HepG2 (cell line): Measurements from ENCODE around the gene SLC9A5. TPM values are rescaled to one million over a fixed set of nuclear protein-coding genes. Genes with fewer than 3 reads are reported as not detected.

Source experiments
- AHDC1 ChIP-seq: sonication (generic); formaldehyde crosslinking; IDR thresholded peaks from 2 replicates; pipeline ENCODE4 v1.5.1; 2020; ENCODE audit warnings: mild to moderate bottlenecking, missing genetic modification reagents, borderline replicate concordance
- HIVEP1 ChIP-seq: sonication (generic); formaldehyde crosslinking; IDR thresholded peaks from 2 replicates; pipeline ENCODE4 v1.4.0; 2020; ENCODE audit warnings: mild to moderate bottlenecking, missing genetic modification reagents
- SMYD3 ChIP-seq: sonication (generic); formaldehyde crosslinking; IDR thresholded peaks from 2 replicates; pipeline ENCODE4 v1.8.1; 2023; ENCODE audit warnings: mild to moderate bottlenecking, missing genetic modification reagents
- ZBTB43 ChIP-seq: sonication (generic); formaldehyde crosslinking; conservative IDR thresholded peaks from 2 replicates; pipeline ENCODE4 v1.4.0; 2020; ENCODE audit warnings: missing genetic modification reagents
- ZNF33A ChIP-seq: sonication (generic); formaldehyde crosslinking; IDR thresholded peaks from 2 replicates; pipeline ENCODE4 v1.5.1; 2020; ENCODE audit warnings: missing genetic modification reagents, mild to moderate bottlenecking, moderate library complexity, borderline replicate concordance
- ZNF350 ChIP-seq: sonication (generic); formaldehyde crosslinking; IDR thresholded peaks from 2 replicates; pipeline ENCODE4 v1.4.0; 2020; ENCODE audit warnings: mild to moderate bottlenecking, low read depth, missing genetic modification reagents, borderline replicate concordance
- ZNF550 ChIP-seq: sonication (generic); formaldehyde crosslinking; IDR thresholded peaks from 2 replicates; pipeline ENCODE4 v1.4.0; 2020; ENCODE audit warnings: mild to moderate bottlenecking, missing genetic modification reagents, borderline replicate concordance
- ZSCAN9 ChIP-seq: IDR thresholded peaks from 2 replicates; pipeline ENCODE4 v1.6.1; 2016; ENCODE audit warnings: borderline replicate concordance
- polyA plus RNA-seq, 8 experiments: library from polyadenylated mRNA; depleted of rRNA in 3 of 8; stranded (reverse) in 7 of 8; unstranded in 1 of 8; fragments of >200 nt; fragmentation: Illumina TruSeq in 4 of 8; extraction: Trizol in 4 of 8; gene quantifications; 2 replicates each; pipeline versions ENCODE4 v1.2.1 to v1.2.3, GENCODE V29; 2011 to 2016; ENCODE audit warnings: low read depth in 4 of 8, missing spikeins in 1 of 8, mixed read lengths in 1 of 8; ENCODE audit not compliant: insufficient read depth in 1 of 8
- total RNA-seq, 5 experiments: library from RNA; depleted of rRNA; stranded (reverse); fragments of >200 nt; fragmentation: Illumina TruSeq; extraction: Trizol; gene quantifications; 2 replicates each; pipeline ENCODE4 v1.2.3, GENCODE V29; 2016; ENCODE audit warnings: low read depth in 1 of 5
- TF ChIP-seq, protein P1 (sequence below): sonication (generic); formaldehyde crosslinking; IDR thresholded peaks from 2 replicates; pipeline ENCODE4 v1.4.0; 2020; ENCODE audit warnings: missing genetic modification reagents
- TF ChIP-seq, protein P2 (sequence below): sonication (generic); formaldehyde crosslinking; IDR thresholded peaks from 2 replicates; pipeline ENCODE4 v1.8.0; 2022; ENCODE audit warnings: missing genetic modification reagents, mild to moderate bottlenecking, inconsistent platforms, borderline replicate concordance
- TF ChIP-seq, protein P3 (sequence below): sonication (generic); formaldehyde crosslinking; IDR thresholded peaks from 2 replicates; pipeline ENCODE4 v1.4.0; 2020; ENCODE audit warnings: missing genetic modification reagents, low read depth, mild to moderate bottlenecking, borderline replicate concordance

SLC9A5 gene
- total and polyA plus RNA-seq, 2 of the 13 experiments (the other 11 are each of a cell fraction or from before 2014, with no cell fraction given) = 0.58 to 1.4 TPM

- TF ChIP-seq SMYD3 (CRISPR knock-in tag) (0 out of 2 replicates have a peak, but pooled peaks have one; percentile 50), AHDC1 (CRISPR knock-in tag) (peak; percentile 76), ZSCAN9 (peak; percentile 86), ZNF350 (peak; percentile 85), ZNF550 (CRISPR knock-in tag) (0 out of 2 replicates have a peak, but pooled peaks have one; percentile 46), HIVEP1 (CRISPR knock-in tag) (peak; percentile 61; the same call in 1 of the 2 replicates), ZBTB43 (no peak), ZNF33A (CRISPR knock-in tag) (peak; percentile 90)
- TF ChIP-seq, protein P1, sequence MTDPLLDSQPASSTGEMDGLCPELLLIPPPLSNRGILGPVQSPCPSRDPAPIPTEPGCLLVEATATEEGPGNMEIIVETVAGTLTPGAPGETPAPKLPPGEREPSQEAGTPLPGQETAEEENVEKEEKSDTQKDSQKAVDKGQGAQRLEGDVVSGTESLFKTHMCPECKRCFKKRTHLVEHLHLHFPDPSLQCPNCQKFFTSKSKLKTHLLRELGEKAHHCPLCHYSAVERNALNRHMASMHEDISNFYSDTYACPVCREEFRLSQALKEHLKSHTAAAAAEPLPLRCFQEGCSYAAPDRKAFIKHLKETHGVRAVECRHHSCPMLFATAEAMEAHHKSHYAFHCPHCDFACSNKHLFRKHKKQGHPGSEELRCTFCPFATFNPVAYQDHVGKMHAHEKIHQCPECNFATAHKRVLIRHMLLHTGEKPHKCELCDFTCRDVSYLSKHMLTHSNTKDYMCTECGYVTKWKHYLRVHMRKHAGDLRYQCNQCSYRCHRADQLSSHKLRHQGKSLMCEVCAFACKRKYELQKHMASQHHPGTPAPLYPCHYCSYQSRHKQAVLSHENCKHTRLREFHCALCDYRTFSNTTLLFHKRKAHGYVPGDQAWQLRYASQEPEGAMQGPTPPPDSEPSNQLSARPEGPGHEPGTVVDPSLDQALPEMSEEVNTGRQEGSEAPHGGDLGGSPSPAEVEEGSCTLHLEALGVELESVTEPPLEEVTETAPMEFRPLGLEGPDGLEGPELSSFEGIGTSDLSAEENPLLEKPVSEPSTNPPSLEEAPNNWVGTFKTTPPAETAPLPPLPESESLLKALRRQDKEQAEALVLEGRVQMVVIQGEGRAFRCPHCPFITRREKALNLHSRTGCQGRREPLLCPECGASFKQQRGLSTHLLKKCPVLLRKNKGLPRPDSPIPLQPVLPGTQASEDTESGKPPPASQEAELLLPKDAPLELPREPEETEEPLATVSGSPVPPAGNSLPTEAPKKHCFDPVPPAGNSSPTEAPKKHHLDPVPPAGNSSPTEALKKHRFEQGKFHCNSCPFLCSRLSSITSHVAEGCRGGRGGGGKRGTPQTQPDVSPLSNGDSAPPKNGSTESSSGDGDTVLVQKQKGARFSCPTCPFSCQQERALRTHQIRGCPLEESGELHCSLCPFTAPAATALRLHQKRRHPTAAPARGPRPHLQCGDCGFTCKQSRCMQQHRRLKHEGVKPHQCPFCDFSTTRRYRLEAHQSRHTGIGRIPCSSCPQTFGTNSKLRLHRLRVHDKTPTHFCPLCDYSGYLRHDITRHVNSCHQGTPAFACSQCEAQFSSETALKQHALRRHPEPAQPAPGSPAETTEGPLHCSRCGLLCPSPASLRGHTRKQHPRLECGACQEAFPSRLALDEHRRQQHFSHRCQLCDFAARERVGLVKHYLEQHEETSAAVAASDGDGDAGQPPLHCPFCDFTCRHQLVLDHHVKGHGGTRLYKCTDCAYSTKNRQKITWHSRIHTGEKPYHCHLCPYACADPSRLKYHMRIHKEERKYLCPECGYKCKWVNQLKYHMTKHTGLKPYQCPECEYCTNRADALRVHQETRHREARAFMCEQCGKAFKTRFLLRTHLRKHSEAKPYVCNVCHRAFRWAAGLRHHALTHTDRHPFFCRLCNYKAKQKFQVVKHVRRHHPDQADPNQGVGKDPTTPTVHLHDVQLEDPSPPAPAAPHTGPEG (CRISPR knock-in tag) = peak; percentile 95
- TF ChIP-seq, protein P2, sequence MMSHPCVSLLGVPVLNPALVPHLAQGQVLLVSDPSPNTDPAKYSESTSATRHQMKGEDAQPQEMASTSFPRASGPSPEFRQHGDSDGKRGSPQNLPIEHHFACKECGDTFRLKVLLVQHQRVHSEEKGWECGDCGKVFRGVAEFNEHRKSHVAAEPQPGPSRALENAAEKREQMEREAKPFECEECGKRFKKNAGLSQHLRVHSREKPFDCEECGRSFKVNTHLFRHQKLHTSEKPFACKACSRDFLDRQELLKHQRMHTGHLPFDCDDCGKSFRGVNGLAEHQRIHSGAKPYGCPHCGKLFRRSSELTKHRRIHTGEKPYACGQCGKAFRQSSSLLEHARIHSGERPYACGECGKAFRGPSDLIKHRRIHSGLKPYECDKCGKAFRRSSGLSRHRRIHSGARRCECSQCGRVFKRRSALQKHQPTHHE (CRISPR knock-in tag) = no peak
- TF ChIP-seq, protein P3, sequence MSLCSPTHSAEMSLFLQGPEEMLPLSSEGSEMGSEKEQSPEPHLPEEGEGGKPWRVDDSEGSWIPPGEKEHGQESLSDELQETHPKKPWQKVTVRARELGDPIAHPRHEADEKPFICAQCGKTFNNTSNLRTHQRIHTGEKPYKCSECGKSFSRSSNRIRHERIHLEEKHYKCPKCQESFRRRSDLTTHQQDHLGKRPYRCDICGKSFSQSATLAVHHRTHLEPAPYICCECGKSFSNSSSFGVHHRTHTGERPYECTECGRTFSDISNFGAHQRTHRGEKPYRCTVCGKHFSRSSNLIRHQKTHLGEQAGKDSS = peak; percentile 33; the same call in 1 of the 2 replicates
Measured at GRCh38 chr16:67247192-67248072, 1.3 kb upstream of the SLC9A5 start, which contains the start of gene FHOD1 (continued).
